ENCODE measurements around the gene HEATR5B. TPM values are rescaled to one million over a fixed set of nuclear protein-coding genes. Genes with fewer than 3 reads are reported as not detected.
"Not testable (repeated sequence)": the region's sequence is repeated elsewhere in the genome, so short reads cannot be mapped to it uniquely, and the experiment has no call there.

The HEATR5B gene
- polyA plus RNA-seq, 3 donors, result 20.0 to 24.5 (median 24.2) TPM

- DNase-seq (ENCODE audit: extremely low read depth in 1 of 11, low read depth in 9 of 11, low spot score in 4 of 11), result peak in 3 of 11 donors; percentile 3 to 6 (median 3)
These were observed 78.9 kb downstream of the HEATR5B start for GRCh38 chr2:37005118-37005868.

- no peak for DNase-seq (ENCODE audit: extremely low read depth in 1 of 11, low read depth in 9 of 11, low spot score in 4 of 11)
These were observed 83.1 kb downstream of the HEATR5B start for GRCh38 chr2:37000988-37001556.

DNA sequence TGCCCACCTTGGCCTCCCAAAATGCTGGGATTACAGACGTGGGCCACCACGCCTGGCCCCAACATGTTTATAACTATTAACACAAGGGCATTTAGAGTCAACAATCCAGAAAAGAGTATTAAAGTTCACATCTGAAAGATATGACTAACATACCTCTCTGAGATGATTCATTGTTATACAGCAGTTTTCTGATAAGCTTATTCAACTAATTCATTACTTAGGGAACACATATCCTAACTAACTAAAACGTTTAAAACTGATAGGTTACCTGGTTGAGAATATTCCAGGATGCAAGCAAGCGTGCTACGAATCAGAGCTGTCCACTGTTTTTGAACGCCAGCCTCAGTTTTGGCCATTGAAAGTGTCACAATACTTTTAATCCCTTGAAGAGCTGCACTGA, 83.9 kb downstream of the HEATR5B start:
- DNase-seq (ENCODE audit: extremely low read depth in 1 of 11, low read depth in 9 of 11, low spot score in 4 of 11), result no peak

GRCh38 chr2:36999416-36999815, 84.8 kb downstream of the HEATR5B start:
- not testable (repeated sequence) for DNase-seq (ENCODE audit: extremely low read depth in 1 of 11, low read depth in 9 of 11, low spot score in 4 of 11)

GRCh38 chr2:36993841-36994620, 90.1 kb downstream of the HEATR5B start:
- no peak for DNase-seq (ENCODE audit: extremely low read depth in 1 of 11, low read depth in 9 of 11, low spot score in 4 of 11)

- no peak for DNase-seq (ENCODE audit: extremely low read depth in 1 of 11, low read depth in 9 of 11, low spot score in 4 of 11)
These were observed 96.2 kb downstream of the HEATR5B start for GRCh38 chr2:36988008-36988407.

DNA sequence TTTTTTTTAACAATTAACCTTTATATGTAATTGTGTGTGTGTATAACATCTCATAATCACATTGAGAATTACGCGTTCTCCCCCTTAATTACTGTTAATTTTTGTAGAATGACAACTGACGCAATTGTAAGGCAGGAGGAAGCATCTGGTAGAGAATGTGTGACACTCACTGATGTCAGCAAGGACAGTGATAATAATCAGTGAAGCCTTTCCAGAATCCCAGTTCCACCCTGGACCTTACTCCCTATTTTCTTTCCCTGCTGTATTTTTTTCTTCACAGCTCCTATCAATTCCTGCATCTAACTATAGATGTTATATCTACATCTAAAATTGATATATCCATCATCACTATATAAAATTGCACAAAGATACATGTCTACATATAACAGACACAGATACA, 101.7 kb downstream of the HEATR5B start:
- DNase-seq (ENCODE audit: extremely low read depth in 1 of 11, low read depth in 9 of 11, low spot score in 4 of 11), result no peak

DNA sequence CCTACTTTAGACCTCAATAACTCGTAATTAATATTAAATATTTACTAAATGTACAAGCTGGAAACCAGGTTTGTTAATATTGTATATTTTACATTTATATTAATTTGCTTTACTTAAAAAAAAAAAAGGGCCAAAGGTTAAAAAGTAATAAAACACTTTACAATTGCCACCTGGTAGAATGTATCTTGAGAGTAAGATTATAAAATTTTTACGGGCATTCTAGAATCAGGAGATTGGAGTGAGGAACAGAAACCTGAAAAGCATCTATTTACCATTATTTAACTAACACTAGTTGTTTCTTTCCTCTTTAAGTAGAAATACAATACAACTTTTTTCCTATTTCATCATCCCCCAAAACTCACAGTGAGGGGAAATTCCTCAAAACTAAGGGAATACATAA, 102.3 kb downstream of the HEATR5B start:
- DNase-seq (ENCODE audit: extremely low read depth in 1 of 11, low read depth in 9 of 11, low spot score in 4 of 11), result no peak

DNA sequence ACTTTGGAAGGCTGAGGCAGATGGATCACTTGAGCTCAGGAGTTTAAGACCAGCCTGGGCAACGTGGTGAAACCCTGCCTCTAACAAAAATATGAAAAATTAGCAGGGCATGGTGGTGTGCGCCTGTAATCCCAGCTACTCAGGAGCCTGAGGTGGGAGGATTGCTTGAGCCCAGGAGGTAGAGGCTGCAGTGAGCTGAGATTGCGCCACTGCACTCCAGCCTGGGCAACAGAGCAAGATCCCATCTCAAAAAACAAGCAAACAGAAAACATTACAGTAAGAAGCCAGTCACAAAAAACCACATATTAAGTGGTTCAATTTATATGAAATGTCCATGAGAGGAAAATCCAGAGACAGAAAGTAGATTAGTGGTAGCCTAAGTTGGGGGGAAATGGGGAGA, 105.2 kb downstream of the HEATR5B start:
- not testable (repeated sequence) for DNase-seq (ENCODE audit: extremely low read depth in 1 of 11, low read depth in 9 of 11, low spot score in 4 of 11)

GRCh38 chr2:36976065-36976464, 108.1 kb downstream of the HEATR5B start:
- no peak for DNase-seq (ENCODE audit: extremely low read depth in 1 of 11, low read depth in 9 of 11, low spot score in 4 of 11)

DNA sequence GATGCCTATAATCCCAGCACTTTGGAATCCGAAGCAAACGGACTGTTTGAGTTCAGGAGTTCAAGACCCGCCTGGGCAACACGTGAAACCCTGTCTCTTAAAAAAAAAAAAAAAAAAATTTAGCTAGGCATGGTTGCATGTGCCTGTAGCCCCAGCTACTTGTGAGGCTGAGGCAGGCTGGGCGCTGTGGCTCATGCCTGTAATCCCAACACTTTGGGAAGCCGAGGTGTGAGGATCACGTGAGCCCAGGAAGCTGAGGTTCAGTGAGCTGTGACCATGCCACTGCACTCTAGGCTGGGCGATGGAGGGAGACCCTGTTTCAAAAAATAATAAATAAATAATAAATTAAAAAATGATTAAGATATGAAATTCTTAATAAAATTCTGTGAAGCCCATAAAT, 108.9 kb downstream of the HEATR5B start:
- no peak for DNase-seq (ENCODE audit: extremely low read depth in 1 of 11, low read depth in 9 of 11, low spot score in 4 of 11)

- no peak for DNase-seq (ENCODE audit: extremely low read depth in 1 of 11, low read depth in 9 of 11, low spot score in 4 of 11)
These were observed 110.9 kb downstream of the HEATR5B start for GRCh38 chr2:36973320-36973719.

DNA sequence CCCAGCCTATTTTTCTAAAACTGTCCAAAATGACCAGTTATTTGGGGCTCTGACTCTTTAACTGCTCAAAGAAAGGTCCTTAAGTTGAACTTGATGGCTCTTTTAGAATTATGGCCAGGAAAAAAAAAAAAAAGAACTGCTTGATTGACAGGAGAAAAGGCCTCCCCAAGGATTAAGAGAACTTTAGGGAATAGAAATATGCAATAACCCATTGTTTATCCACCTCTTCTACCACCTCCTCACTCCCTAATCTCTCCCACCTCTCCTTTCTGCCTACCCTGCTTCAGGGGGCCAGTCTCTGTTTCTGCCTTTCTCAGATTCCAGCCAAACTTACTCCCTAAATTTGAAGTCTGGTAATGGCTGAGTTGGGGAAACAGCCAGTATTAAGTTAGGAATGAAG, 112.2 kb downstream of the HEATR5B start:
- no peak for DNase-seq (ENCODE audit: extremely low read depth in 1 of 11, low read depth in 9 of 11, low spot score in 4 of 11)

DNA sequence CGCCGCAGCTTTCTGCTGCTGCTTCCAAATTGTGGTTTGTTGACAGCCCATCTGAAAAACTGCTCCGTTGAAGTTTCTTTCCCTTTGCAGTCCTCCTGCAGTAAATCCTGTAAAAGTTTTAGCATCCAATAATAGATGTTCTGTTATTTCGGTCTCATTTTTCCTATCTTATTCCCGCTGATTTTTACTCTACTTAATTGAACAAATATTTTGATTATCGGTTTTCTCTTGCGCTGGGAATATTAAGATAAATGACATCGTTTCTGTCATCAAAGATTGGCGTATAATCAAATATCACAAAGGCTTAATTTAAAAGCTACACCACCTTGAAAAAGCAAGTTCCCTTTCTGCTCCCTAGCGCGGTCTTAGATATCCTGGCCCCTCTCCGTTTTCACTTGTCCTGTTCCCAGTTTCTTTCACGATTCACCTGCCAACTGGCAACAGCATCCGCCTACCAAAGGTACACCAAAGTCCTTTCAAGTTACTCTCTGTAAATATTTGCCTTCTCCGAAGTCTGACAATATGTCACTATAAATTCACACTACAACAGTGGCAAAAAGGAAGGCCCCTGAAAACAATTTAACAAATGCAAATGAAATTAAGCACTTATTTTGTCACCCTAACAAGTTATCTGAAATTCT, 116.8 kb downstream of the HEATR5B start:
- no peak for DNase-seq (ENCODE audit: extremely low read depth in 1 of 11, low read depth in 9 of 11, low spot score in 4 of 11)

- peak; percentile 84 to 96 (median 94) for DNase-seq (ENCODE audit: extremely low read depth in 1 of 11, low read depth in 9 of 11, low spot score in 4 of 11)
These were observed 117.6 kb downstream of the HEATR5B start, which contains the start of gene STRN for GRCh38 chr2:36966370-36967235. STRN (minus strand) TSS chr2:36966536; CDS start chr2:36966463, 73 bp downstream.

DNA sequence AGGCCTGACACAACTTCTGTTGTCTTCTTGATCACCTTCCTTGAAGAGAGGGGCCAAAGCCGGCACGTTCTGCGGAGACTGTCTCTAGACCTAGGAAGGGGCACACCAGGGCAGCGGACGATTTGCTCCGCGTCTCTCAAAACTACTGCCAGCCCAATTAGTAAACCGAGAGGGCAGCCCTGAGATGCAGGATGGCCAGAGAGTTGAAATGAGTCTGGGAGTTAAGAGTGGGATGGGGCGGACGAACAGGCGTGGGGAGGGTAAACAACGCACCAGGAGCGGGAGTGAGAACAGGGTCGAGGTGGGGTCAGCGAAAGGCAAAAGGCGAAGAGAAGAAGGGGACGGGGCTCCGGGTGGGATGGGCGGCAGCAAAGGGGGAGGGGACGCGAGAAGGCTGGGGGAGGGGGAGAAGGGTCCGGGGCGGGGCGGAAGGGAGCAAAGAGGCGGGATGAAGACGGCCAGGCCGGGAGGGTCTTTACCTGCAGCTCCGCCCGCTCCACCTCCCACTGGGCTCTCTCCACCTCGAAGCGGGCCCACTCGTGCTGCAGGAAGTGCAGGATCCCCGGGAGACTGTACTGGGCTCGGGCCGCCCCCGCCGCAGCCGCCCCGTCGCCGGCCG, 118.3 kb downstream of the HEATR5B start:
- peak in 6 of 11 donors; percentile 19 to 43 (median 34) for DNase-seq (ENCODE audit: extremely low read depth in 1 of 11, low read depth in 9 of 11, low spot score in 4 of 11)

DNA sequence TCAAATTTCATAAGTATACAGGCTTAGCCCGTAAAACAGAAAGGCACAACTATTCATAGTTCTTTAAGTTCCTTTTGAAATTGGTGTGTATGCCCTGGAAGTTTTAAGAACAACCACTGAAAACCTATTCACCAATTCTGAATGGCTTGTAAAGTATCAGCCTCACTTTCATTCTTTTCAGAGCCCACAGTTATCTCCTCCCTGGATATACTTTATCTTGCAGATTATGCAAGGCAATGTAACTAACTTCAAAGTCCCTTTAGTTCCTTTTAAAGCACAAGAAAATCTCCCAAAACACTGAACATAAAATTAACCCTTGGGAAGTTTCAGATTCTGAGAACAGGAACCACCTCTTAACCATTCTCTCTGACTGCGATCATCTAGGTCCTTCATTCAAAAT, 119.0 kb downstream of the HEATR5B start:
- DNase-seq (ENCODE audit: extremely low read depth in 1 of 11, low read depth in 9 of 11, low spot score in 4 of 11), result no peak

DNA sequence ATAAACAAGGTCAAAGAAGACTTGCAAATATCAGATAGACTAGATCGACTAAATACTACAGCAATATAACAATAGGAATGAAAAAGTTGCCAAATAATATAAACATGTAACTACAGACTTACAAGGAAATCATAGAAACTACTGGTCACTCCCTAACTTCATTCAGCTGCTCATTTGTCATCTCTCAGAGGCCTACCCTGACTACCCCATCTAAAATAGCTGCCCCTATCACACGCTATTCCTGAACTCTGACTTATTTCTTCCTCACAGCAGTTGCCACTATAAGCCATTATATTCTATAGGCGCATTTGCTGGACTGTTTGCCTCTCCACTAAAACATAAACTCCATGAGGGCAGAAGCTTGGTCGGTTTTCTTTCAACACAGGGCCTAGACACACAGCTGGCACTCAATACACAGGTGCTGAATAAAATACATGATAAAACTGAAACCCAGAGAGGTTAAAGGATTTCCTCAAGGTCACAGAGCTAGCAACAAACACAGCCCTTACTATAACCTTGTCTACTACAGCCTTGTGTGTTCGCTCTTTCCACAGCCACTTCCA, 119.6 kb downstream of the HEATR5B start:
- DNase-seq (ENCODE audit: extremely low read depth in 1 of 11, low read depth in 9 of 11, low spot score in 4 of 11), result no peak

Data from renal cortex interstitium (tissue), 11 donors.